Testis (tissue), 2 donors: ENCODE measurements around the gene LDLRAD4.

Experiments
- CTCF ChIP-seq, 3 experiments: fragments of 450-650 bp in 2 of 3; fragments of 200-600 bp in 1 of 3; sonication (generic) in 1 of 3; IDR thresholded peaks; one replicate each; pipeline ENCODE4 v1.5.1; 2016 to 2019; ENCODE audit warnings: antibody characterized with exemption in 3 of 3, mild to moderate bottlenecking in 2 of 3, moderate library complexity in 1 of 3
- POLR2A ChIP-seq: fragments of 450-650 bp; IDR thresholded peaks from one replicate; pipeline ENCODE4 v1.6.1; 2017; ENCODE audit warnings: antibody characterized with exemption, mild to moderate bottlenecking, moderate library complexity

GRCh38 chr18:13312515-13312914, 94.0 kb downstream of the LDLRAD4 start:
- TF ChIP-seq CTCF (IDR thresholded peaks at IDR 0.05) (no peak), POLR2A (no peak)
